NT2/D1 (cell line): ENCODE data around the gene RTL5.

Experiments used
- DNase-seq: peaks from one replicate; pipeline ENCODE4 v3.0.0-alpha.2; 2011; ENCODE audit warnings: low read depth, low spot score
- H3K27me3 ChIP-seq: 2 replicates; pipeline ENCODE4 v1.6.0; 2011; ENCODE audit warnings: mild to moderate bottlenecking; ENCODE audit not compliant: insufficient read length, insufficient read depth
- H3K36me3 ChIP-seq: 2 replicates; pipeline ENCODE4 v1.6.1; 2011; ENCODE audit warnings: mild to moderate bottlenecking, low read length, mixed read lengths; ENCODE audit not compliant: insufficient read depth, insufficient read length
- H3K4me1 ChIP-seq: 2 replicates; pipeline ENCODE4 v1.5.1; 2011; ENCODE audit not compliant: insufficient read depth, insufficient read length
- H3K4me3 ChIP-seq: 2 replicates; pipeline ENCODE4 v1.5.1; 2011; ENCODE audit warnings: low read depth; ENCODE audit not compliant: insufficient read length
- H3K9ac ChIP-seq: 2 replicates; pipeline ENCODE4 v1.6.0; 2011; ENCODE audit warnings: low read depth; ENCODE audit not compliant: insufficient read length
- H3K9me3 ChIP-seq: 2 replicates; pipeline ENCODE4 v1.5.1; 2011; ENCODE audit warnings: mild to moderate bottlenecking, low read length; ENCODE audit not compliant: insufficient read depth
- SUZ12 ChIP-seq: IDR thresholded peaks from 2 replicates; pipeline ENCODE4 v1.6.1; 2011; ENCODE audit not compliant: insufficient read length, insufficient read depth; ENCODE audit errors: extremely low read depth
- YY1 ChIP-seq: IDR thresholded peaks from 2 replicates; pipeline ENCODE4 v1.6.1; 2011; ENCODE audit not compliant: insufficient read length, insufficient read depth
- ZNF274 ChIP-seq: IDR thresholded peaks from 2 replicates; pipeline ENCODE4 v1.6.1; 2011; ENCODE audit warnings: mild to moderate bottlenecking, low read depth, low read length

RTL5 gene

DNA sequence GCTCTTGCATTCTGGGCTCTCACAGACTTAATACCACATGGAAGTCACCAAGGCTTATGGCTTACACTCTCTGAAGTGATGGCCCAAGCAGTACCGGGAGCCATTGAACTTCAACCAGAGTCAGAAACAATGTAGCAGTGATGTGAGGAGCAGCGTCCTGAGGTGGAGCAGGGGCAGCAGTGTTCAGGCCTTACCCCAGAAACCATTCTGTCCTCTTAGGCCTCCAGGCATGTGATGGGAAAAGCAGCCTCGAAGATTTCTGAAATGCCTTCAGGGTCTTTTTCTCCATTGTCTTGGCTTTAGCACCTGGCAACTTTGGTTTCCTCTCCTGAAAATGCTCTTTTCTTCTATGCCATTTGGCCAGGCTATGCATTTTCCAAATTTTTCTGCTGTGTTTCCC lies 27.1 kb upstream of the RTL5 start:
- Histone ChIP-seq H3K27me3 (no peaks in the 10 kb centered on the region), H3K9ac (no peak overlapping the region), H3K9me3 (peaks cover 12% of the 10 kb centered on the region; the same call in 1 of the 2 replicates), H3K4me1 (no peaks in the 10 kb centered on the region), H3K4me3 (no peak overlapping the region), H3K36me3 (no peaks in the 10 kb centered on the region)
- no peak for DNase-seq
- TF ChIP-seq ZNF274, result no peak
- no peak for TF ChIP-seq YY1

DNA sequence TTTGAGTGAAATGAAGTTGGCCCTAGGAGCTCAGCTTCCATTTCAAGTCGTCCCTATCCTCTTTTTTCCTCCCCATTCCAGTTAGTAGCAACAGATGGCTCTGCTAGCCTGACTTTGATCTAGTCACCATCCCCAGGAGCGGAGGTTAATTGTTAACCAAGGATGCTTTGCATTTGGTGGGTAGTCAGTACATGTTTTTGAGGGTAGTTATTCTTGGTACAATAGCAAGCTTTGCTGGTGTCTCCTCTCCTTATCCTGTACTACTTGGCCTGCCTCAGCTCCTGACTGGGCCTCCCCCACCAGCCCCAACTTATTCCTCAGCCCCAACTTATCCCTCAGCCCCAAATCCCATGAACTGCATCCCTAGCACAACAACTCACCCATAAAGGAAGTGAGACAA lies 14.8 kb upstream of the RTL5 start:
- DNase-seq, result no peak
- Histone ChIP-seq H3K9me3 (no peaks in the 10 kb centered on the region), H3K27me3 (no peaks in the 10 kb centered on the region), H3K9ac (no peak overlapping the region), H3K36me3 (peaks cover 33% of the 10 kb centered on the region), H3K4me3 (no peak overlapping the region), H3K4me1 (no peaks in the 10 kb centered on the region)
- TF ChIP-seq YY1 (no peak), SUZ12 (no peak), ZNF274 (no peak)

DNA sequence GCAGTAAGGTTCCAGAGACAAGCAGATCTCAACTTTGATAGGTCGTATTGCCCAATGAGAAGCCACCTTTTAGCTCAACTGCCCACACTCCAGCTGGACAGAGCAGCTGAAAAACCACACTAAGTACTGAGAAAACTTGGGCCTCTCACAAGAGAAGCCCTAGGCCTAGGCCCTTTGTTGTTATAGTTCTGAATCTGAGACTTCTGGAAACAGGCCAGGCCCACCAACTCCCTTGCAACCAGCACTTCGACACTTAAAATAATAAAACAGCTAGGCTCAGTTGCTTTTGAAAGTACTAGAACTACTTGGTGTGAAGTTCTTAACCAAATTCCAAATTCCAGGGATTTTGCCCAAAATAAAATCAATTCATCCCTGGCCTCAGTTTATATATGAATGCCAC lies 13.5 kb upstream of the RTL5 start:
- Histone ChIP-seq H3K9ac (no peak overlapping the region), H3K4me1 (no peaks in the 10 kb centered on the region), H3K27me3 (no peaks in the 10 kb centered on the region), H3K36me3 (peaks cover 41% of the 10 kb centered on the region), H3K9me3 (no peaks in the 10 kb centered on the region), H3K4me3 (no peak overlapping the region)
- no peak for TF ChIP-seq YY1
- no peak for TF ChIP-seq ZNF274
- TF ChIP-seq SUZ12, result no peak
- no peak for DNase-seq

DNA sequence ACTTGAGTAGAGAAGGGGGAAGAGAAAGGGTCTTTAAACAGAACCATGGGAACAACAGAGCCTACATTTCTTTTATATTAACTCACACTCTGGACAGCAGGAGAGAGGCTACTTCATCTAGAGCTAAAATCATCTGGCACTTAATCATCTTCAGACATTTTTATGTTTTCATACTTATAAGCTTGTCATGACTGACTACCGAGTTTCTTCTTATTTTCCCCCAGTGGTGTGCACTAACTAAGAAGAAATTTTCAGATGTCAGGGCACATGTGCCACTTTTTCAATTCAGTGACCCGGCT lies 11.8 kb upstream of the RTL5 start:
- Histone ChIP-seq H3K36me3 (peaks cover 57% of the 10 kb centered on the region), H3K9me3 (no peaks in the 10 kb centered on the region), H3K9ac (no peak overlapping the region), H3K27me3 (no peaks in the 10 kb centered on the region), H3K4me3 (no peak overlapping the region), H3K4me1 (no peaks in the 10 kb centered on the region)
- no peak for TF ChIP-seq YY1
- no peak for DNase-seq

DNA sequence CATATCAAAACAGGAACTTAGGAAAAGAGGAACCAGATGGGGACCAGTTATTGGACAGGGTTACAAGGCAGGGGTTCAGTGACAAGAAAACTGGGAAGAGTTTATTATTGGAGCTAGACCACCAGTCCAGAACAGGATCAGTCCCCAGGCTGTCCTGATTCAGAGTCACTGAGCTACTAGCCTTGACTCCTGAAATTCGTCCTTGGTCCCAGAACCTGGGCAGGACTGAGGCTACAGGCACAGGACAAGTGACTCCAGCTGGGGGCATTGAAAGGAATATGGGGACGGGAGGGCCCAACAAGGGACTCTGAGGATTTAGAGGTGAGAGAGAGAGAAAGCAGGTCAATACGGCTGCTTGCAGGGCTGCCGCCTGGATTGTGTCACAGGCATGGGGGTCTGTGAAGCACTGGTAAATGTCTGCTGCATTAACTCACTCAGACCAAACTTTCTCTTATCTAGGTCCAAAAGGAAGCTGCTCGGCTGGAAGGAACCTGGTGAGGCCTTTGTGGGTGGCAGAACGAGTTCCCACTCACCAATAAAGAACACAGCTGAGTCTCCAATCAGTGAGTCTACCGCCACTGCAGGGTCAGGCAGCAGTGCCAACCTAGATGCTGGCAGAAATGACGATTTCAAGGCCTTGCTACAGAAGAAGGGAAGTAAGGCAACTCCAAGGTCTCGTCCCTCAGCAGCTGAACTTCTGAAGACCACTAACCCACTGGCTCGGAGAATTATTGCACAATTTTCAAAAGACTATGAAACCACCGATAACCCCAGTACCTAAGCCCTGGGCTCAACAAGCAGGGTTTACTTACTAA lies 11.3 kb upstream of the RTL5 start:
- H3K36me3 ChIP-seq, result peaks cover 63% of the 10 kb centered on the region
- H3K9ac ChIP-seq, result no peak overlapping the region
- no peaks in the 10 kb centered on the region for H3K4me1 ChIP-seq
- no peak for DNase-seq
- no peak overlapping the region for H3K4me3 ChIP-seq
- no peaks in the 10 kb centered on the region for H3K27me3 ChIP-seq
- TF ChIP-seq SUZ12 (no peak), YY1 (no peak), ZNF274 (no peak)
- H3K9me3 ChIP-seq, result no peaks in the 10 kb centered on the region

DNA sequence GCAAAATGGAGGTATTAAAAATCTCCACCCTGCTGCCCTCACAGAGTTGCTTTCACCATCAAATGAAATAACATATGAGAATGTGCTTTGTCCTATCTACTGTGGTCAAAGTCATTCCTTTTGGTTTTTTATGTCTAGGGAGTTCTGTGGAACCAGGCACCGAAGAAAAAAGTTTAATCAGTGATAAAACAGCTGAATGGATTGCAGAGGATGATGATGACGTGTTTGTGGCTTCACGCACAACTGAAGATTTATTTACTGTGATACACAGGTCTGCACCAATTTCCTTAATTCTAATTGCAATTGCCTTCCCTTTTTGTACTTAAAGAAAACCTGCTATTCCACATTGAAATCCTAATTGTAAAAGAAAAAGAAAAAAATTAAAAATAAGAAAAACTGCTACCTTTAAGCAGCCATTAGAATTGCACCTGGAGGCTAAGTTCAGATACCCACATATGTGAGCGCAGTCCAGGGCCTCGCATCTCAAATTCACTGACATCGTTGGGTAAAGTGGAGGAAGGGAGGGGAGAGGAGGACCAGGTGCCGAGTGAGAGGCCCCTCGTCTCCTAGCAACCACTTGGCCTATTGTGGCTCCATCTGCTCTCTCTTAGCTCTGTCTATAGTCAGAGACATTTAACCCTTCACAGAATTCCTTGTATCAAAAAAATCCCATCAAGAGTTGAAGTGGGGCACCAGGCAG lies 10.5 kb upstream of the RTL5 start:
- Histone ChIP-seq H3K4me3 (no peak overlapping the region), H3K4me1 (no peaks in the 10 kb centered on the region), H3K9me3 (no peaks in the 10 kb centered on the region), H3K27me3 (no peaks in the 10 kb centered on the region), H3K36me3 (peaks cover 70% of the 10 kb centered on the region), H3K9ac (no peak overlapping the region)
- TF ChIP-seq ZNF274 (no peak), SUZ12 (no peak), YY1 (no peak)
- DNase-seq, result no peak

DNA sequence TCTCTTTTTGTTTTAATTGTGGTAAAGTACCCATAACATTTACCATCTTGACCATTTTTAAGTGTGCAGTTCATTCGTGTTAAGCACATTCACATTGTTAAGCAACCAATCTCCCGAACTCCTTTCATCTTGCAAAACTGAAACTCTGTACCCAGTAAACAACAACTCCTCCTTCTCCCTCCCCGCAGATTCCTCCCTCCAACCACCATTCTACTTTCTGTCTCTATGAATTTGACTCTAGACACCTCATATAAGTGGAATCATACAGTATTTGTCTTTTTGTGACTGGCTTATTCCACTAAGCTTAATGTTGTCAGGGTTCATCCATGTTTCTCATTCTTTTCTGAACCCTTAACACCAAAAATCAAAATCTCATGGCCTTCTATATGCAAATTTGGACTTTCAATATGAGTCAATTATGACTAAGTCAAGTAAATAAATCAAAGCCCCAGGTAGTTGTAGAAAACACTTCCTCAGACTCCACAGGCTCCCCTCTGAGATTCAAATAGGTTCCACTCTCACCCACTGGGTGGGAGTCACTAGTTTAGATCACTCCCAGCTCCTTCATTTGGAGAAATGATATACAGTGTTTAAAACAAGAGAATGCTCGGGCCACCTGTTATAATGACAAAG lies 9.8 kb upstream of the RTL5 start:
- DNase-seq, result no peak

More for the DNA sequence above, 9.8 kb upstream of the RTL5 start:
- Histone ChIP-seq H3K27me3 (no peaks in the 10 kb centered on the region), H3K4me1 (no peaks in the 10 kb centered on the region), H3K9me3 (no peaks in the 10 kb centered on the region), H3K9ac (no peak overlapping the region), H3K36me3 (peaks cover 73% of the 10 kb centered on the region), H3K4me3 (no peak overlapping the region)
- TF ChIP-seq SUZ12, result no peak
- TF ChIP-seq YY1, result no peak
- no peak for TF ChIP-seq ZNF274
